Sigmoid colon (tissue), 4 donors: Measurements from ENCODE around the gene EBPL.
"Not testable (repeated sequence)": the region's sequence is repeated elsewhere in the genome, so short reads cannot be mapped to it uniquely, and the experiment has no call there.

ENCODE experiments used
- CTCF ChIP-seq, 4 experiments: fragments of 450-650 bp in 3 of 4; fragments of 200-600 bp in 1 of 4; IDR thresholded peaks; one replicate each; pipeline ENCODE4 v1.5.1; 2016 to 2019; ENCODE audit warnings: antibody characterized with exemption in 4 of 4, mild to moderate bottlenecking in 3 of 4, moderate library complexity in 2 of 4
- EP300 ChIP-seq, 4 donors: sonication (generic); formaldehyde crosslinking; IDR thresholded peaks; one replicate each; pipeline ENCODE4 v1.6.1; 2017; ENCODE audit warnings: antibody characterized with exemption in 4 of 4
- POLR2A ChIP-seq, 2 donors: fragments of 450-650 bp; IDR thresholded peaks; one replicate each; pipeline ENCODE4 v1.6.1; 2016; ENCODE audit warnings: antibody characterized with exemption in 2 of 2, mild to moderate bottlenecking in 2 of 2, moderate library complexity in 2 of 2
- POLR2AphosphoS5 ChIP-seq, 4 donors: sonication (generic); formaldehyde crosslinking; IDR thresholded peaks; one replicate each; pipeline ENCODE4 v1.6.1; 2017; ENCODE audit warnings: antibody characterized with exemption in 4 of 4

GRCh38 chr13:49704264-49704663 lies 13.0 kb upstream of the EBPL start:
- not testable (repeated sequence) for TF ChIP-seq POLR2A, EP300, CTCF, POLR2AphosphoS5 (IDR thresholded peaks at IDR 0.05)
